IPS DF 4.7 (cell line): ENCODE results near the gene NOL8.

ENCODE experiments used
- DNase-seq: peaks from one replicate; pipeline ENCODE4 v3.0.0-alpha.2; 2013; ENCODE audit warnings: low spot score; ENCODE audit errors: extremely low read depth

NOL8 gene

DNA sequence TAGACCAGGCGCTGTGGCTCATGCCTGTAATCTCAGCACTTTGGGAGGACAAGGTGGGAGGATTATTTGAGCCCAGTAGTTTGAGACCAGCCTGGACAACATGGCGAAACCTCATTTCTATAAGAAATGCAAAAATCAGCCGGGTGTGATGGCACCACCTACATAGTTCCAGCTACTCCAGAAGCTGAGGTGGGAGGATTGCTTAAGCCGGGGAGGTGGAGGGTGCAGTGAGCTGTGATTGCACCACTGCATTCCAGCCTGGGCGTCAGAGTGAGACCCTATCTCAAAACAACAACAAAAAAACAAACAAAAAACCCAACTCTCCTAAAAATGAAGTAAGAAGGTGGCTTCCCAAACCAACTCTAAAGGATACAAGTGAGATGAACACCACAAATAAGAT, 54.6 kb downstream of the NOL8 start:
- no peak for DNase-seq

DNA sequence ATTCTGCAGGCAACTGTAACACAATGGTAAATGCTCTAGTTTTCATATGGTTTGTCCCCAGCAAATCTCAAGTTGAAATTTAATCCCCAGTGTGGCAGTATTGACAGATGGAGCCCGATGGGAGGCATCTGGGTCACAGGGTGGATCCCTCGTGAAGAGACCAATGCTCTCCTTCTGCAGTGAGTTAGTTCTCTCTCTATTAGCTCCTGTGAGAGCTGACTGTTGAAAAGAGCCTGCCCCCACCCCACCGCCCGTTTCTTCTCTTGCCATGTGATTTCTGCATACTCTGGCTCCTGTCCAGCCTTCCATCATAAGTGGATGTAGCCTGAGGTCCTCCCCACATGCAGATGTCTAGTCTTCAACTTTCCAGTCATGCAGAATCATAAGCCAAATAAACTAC, 58.7 kb downstream of the NOL8 start:
- DNase-seq, result no peak

DNA sequence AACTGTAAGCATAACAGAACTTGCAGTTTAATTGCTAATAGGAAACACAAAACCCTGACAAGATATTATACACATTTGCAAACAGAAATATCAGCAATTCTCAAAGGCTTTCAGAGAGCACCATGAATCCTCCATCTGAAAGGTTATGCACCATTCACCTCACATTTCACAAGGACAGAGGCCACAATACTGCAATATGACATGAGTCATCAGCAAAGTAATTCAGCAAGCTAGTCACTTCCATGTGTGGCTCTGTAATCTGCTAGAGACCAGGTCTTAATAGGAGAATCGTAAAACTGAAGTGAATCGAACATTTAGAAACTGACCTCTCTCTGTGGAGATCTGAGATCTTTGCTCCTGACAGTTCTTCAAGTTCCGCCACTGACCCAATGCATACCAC, 60.0 kb downstream of the NOL8 start:
- no peak for DNase-seq

DNA sequence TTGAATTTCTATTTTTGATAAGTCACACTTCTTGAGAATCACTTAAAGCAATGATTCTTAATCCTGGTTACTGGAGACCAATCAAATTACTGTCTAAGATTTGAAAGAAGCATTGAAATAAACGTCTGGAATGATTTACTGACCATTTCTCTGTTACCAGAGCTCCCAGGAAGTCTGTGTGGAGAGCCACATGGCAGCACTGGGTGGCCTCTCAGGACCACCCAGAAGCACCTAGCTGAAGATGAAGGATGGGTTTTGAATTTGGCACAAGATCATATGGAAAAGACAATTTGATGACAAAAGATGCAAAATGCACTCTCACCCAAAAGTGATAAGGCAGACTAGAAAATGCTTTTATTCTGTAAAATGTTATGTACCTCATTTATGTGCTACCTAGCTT, 62.0 kb downstream of the NOL8 start:
- no peak for DNase-seq

DNA sequence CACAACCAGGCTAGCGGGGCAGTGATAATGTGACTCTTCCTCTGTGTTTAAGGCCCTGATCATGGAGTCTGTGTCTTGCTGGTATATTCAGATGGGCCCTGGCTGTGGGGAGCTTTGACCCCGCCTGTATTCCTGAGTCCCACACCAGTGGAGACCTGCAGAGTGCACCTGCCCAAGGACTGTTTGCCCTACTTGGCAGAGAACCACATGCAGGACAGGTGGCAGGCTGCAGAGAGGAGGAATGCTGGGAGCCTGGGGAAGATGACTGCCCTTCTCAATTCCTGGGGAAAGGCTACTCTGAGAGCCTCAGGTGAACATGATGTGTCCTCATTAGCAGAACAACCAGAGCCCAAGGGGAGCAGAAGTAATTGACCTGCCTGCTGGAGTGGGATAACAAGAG, 67.8 kb downstream of the NOL8 start:
- DNase-seq, result no peak

DNA sequence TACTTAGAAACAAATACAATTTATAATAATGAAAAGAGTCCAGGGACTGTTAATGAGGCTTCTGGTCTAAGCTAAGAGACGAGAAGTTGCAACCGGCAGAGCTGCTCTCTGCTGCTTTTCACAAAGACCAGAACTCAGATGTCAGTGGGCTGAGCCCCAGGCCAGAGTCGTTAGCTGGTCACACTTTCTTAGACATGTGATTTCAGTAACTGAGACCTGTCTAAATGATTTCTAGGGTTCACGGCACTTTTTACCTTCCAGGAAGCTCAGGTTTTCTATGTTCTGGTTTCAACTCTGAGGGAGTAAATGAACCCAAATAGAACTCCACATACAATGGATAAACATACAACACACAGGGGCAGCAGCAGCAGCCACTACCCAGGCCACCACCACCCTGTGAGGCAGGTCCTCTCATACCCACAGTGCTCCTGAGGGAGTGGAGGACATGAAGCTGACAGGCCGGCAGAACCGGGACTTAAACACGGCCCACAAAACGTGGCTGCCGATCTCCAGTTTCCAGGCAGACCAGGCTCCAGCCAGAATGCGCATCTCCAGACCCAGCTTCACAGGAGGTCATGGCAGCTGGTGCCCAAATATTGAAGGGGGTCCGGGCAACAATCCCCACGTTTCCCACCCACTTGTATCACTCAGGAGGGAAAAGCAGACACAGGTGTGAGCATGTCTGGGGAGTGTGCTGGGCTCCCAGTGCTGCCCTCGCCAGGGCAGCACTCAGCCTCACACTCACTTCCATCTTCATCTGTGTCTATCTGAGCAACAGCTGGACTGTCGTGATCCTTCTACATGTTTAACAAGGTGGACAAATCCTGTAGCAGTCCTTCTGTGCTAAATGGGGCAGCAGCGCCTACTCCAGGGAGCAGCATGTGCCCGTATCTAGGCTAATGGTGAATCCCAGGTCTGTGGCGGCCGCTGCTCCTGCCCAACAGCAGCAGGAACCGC, 70.5 kb downstream of the NOL8 start:
- no peak for DNase-seq

DNA sequence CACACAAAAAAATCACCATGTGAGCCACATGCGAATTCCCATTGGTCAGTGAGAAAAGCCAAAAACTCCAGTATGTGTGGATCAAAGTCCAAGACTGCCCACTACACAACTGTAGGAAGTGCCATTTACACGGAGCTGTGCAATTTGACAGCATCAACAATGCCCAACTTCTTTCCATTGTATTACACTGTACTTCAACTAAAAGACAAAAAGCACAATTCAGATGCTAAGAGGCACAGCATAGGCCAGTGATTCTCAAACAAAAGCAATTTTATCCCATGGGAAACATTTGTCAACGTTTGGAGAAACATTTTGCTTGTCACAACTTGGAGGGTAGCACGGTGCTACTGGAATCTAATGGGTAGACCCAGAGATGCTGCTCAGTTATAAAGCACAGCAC, 71.5 kb downstream of the NOL8 start:
- no peak for DNase-seq

DNA sequence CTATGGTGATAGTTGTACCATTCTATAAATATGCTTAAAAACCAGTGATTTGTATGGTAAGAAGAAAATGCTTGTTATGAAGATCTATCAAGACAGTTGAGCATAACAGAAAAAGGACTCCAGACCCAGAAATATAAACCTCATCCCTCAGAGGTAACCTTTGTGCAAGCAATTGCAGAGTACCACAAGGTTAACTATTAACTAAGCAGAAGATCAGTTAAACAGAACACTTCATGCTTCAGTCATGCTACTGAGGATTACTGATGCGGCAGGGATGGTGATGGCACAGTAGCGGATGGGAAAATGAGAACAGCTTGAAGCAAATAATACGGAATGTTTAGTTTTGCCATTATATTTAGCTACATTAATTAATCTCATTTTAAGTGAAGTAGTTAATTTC, 77.2 kb downstream of the NOL8 start:
- no peak for DNase-seq
